Caki2 (cell line): ENCODE results near the gene EXOSC2. TPM values are rescaled to one million over a fixed set of nuclear protein-coding genes. Genes with fewer than 3 reads are reported as not detected.

Experiments
- DNase-seq: peaks from one replicate; pipeline ENCODE4 v3.0.0-alpha.2; 2015; ENCODE audit warnings: low read depth
- in situ Hi-C: cut with HindIII; loops from 2 replicates; pipeline ENCODE4 v1.10.0; 2016; ENCODE audit warnings: low sequenced_read_pairs, low pct_unique_long_range_greater_than_20kb, mixed read lengths
- total RNA-seq: library from RNA; depleted of rRNA; stranded (reverse); fragments of >200 nt; shearing (Covaris generic); gene quantifications from 2 replicates; pipeline ENCODE4 v1.2.3, GENCODE V29; 2014; ENCODE audit warnings: low replicate concordance; rRNA removed

Gene EXOSC2, protein sequence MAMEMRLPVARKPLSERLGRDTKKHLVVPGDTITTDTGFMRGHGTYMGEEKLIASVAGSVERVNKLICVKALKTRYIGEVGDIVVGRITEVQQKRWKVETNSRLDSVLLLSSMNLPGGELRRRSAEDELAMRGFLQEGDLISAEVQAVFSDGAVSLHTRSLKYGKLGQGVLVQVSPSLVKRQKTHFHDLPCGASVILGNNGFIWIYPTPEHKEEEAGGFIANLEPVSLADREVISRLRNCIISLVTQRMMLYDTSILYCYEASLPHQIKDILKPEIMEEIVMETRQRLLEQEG
- 22.8 and 41.5 TPM in 2 replicates for total RNA-seq

DNA sequence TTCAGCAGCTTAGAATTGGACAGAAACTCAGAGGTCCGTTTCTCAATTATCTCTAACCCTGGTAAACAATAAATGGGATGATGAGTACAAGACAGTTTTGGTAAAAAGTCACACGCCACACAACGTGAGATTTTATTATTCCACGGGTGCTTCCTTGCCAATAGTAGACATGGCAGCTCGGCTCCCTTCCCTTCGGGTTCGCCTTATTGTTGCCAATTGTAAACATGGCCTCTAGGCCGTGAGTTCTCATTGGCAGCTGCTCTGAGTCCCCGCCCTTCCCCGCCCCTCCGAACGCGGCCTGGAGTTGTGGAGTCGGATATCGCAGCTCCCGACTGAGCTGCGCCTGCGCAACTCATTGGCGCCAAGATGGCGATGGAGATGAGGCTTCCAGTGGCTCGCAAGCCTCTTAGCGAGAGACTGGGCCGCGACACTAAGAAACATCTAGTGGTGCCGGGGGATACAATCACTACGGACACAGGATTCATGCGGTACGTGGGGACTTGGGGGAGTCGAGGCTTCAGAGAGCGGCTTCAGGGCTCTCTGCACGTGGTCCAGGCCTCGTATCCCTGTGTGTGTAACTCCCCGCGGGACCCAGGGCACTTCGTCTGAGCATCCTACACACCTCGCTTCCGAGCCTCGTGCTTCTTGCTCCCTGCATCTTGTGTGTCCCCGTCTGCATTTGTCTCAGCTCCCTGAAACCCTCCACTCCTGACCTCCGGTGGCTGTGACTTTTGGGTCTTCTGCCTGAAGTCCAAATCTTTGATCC is at the start of gene EXOSC2:
TSS of gene EXOSC2 (plus strand) at position 355 of the 766 bp plus-strand sequence. CDS start at position 367, 12 bp downstream.
- DNase-seq: peak; percentile 90
- in situ Hi-C loops: no loop called here

GRCh38 chr9:130651221-130651620 is 42.4 kb upstream of the EXOSC2 start:
- no peak for DNase-seq
- in situ Hi-C loops: no loop called here

DNA sequence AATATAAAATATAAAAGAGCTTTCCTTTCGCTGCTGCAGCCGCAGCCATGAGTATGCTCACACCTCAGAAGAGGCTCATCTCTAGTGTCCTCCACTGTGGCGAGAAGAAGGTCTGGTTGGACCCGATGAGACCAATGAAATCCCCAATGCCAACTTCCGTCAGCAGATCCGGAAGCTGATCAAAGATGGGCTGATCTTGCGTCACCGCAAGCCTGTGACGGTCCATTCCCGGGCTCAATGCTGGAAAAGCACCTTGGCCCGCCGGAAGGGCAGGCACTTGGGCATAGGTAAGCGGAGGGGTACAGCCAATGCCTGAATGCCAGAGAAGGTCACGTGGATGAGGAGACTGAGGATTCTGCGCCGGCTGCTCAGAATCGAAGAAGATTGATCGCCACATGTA is 41.8 kb upstream of the EXOSC2 start:
- DNase-seq: no peak
- in situ Hi-C loops: no loop called here

GRCh38 chr9:130654879-130655278 is 38.7 kb upstream of the EXOSC2 start:
- in situ Hi-C loops: no loop called here
- DNase-seq: no peak

GRCh38 chr9:130658893-130659698 is 34.5 kb upstream of the EXOSC2 start:
- in situ Hi-C loops: no loop called here
- DNase-seq: no peak

GRCh38 chr9:130659699-130660248 is 33.8 kb upstream of the EXOSC2 start:
- DNase-seq: no peak
- in situ Hi-C loops: no loop called here

DNA sequence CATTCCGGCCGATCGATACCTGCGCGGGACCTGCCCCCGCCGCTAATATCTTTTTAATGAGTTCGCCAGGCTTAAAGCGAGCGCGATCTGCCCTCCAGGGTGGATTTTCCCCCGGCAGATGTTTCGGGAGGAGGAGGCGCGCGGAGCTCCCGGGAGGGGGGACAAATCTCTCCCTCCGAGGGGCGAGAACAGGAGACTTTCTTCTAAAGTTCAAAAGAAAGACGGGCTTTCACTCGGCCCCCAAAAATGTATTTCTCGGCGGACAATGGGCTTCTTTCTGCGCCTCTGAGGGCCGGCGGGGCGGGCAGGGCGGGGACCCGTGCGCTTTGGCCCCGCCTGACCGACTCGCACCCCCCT is 33.3 kb upstream of the EXOSC2 start:
- DNase-seq: no peak
- in situ Hi-C loops: no loop called here

- in situ Hi-C loops: no loop called here
- DNase-seq: no peak
These were observed 32.7 kb upstream of the EXOSC2 start for GRCh38 chr9:130660683-130661450.

- no peak for DNase-seq
- in situ Hi-C loops: no loop called here
These were observed 32.0 kb upstream of the EXOSC2 start for GRCh38 chr9:130661451-130662098.

DNA sequence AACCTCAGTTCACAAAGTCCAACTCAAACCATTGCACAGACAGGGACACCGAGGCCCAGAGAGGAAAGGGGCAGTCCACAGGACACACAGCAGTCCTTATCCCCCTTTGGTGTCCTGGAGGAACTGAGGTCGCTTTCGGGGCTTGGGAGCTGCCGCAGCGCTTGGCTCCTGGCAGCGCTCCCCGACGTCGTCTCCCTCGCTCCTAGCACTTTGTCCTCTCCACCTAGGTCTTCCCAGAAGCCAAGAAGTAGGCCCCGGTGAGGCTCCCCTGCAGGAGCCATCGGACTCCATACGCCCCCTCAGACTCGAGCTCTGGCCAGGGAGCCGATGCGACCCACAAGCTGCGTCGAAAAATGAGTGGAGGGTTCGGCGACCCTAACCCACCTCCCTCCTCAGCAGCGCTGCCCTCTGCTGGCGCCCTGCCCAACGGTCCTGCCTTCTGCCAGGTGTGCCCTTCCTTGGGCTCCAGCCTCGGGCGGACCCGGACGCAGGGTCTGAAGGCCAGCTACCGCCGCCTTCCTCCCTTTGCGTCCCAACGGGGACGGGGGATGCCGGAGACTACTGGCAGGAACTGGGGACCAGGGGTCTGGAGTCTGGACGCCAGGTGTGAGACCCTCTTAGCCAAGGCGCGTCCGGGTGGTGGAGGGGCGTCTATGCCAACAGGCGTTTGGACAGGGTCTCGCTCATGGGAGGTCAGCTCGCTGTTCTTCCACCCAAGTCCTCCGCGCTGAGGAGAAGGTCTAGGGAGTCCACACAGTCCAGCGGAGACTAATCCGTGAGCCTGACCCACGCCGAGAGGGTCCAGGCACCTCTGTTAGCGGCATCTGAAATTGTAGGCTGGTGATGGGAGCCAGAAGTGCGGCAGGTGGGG is 31.2 kb upstream of the EXOSC2 start:
- in situ Hi-C loops: no loop called here
- no peak for DNase-seq

- in situ Hi-C loops: no loop called here
- DNase-seq: no peak
These were observed 30.7 kb upstream of the EXOSC2 start for GRCh38 chr9:130662970-130663257.

DNA sequence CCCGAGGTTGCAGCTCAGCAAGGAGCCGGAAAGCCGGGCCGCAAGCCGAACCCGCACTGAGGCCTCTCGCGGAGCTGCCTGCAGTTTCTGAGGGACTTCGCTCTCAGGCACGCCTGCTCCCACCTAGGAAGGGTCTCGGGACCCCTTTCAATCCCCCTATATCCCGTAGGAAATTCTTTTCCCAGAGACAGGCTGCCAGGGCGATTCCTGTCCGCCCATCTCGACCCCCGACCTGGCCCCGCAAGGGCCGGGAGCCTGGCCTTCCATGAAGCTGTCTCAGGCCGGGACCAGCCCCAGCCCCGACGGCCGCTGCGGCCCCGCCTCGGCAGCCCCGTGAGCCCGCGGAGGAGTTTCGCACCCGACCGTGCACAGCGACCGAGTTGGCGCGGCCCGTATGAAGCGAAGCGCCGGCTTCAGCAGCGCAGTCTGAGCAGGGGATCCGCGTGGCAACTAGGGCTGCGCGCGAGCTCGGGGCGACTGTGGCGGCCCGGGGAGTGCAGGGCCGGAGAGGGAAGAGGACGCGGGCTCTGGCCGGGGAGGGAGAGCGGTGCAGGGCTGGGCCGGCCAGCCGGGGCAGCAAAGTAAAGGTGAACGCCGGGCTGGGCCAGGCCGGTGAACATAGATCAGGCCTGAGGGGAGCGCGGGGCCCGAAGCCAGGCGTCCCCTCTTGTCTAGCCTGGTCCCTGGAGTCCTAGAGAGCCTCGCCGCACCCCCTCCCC is 30.2 kb upstream of the EXOSC2 start:
- no peak for DNase-seq
- in situ Hi-C loops: no loop called here

- DNase-seq: no peak
- in situ Hi-C loops: no loop called here
These were observed 29.7 kb upstream of the EXOSC2 start for GRCh38 chr9:130663977-130664250.

DNA sequence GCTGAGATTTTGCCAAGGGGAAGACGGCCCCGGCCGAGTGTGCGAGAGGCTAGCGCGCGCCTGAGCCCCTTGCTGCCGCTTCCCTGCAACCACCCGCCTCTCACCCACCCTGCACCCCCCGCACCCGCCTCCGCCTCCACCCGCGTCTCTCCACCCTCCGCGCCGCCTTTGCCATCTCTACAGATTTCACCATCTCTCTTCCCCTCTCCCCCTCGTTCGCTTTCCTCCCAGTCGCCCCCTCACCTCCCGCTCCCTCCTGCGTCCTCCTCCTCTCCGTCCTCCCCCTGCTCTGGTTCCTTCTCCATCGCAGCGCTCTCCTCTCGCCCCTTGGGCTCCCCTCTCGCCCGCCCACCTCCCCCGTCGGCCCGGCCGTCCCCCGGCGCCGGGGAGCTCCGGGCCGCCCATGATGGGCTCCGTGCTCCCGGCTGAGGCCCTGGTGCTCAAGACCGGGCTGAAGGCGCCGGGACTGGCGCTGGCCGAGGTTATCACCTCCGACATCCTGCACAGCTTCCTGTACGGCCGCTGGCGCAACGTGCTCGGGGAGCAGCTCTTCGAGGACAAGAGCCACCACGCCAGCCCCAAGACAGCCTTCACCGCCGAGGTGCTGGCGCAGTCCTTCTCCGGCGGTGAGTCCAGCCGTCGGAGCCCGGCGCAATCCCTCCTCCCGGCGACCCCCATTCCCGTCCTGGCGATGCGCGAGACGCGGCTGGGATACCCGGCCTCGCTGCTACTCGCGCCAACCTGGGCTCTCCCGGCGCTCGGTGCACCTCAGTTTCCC is 29.1 kb upstream of the EXOSC2 start, which contains the start of gene PRDM12:
TSS of gene PRDM12 (plus strand) at position 344 of the 778 bp plus-strand sequence. CDS start at position 404, 60 bp downstream.
- in situ Hi-C loops: no loop called here
- DNase-seq: no peak

GRCh38 chr9:130665029-130665430 is 28.6 kb upstream of the EXOSC2 start:
- in situ Hi-C loops: no loop called here
- no peak for DNase-seq
